Transverse colon (tissue), 3 donors: ENCODE results near the gene TTLL4.

Experiments used
- POLR2A ChIP-seq: fragments of 450-650 bp; IDR thresholded peaks from one replicate; pipeline ENCODE4 v1.6.1; 2016; ENCODE audit warnings: antibody characterized with exemption, mild to moderate bottlenecking, moderate library complexity
- POLR2AphosphoS5 ChIP-seq, 3 donors: sonication (generic); formaldehyde crosslinking; IDR thresholded peaks; one replicate each; pipeline ENCODE4 v1.6.1; 2016; ENCODE audit warnings: antibody characterized with exemption in 3 of 3

DNA sequence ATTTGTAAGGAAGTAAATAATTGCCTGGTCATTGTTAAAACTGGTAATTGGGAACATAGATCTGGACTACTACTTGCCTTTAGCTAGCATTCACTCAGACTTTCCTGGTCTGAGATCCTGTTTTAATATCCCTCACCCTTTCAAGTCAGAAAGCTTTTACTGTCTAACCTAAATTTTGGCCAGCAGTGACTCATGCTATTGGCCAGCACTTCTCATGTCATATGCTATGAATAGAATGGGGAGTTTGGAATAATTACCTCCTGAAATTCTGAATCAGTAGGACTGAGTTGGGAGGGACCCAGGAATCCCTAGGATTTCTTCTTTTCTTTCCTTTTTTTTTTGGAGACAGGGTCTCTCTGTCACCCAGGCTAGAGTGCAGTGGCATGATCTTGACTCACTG is 19.4 kb upstream of the TTLL4 start:
- no peak for TF ChIP-seq POLR2AphosphoS5 (IDR thresholded peaks at IDR 0.05)
- no peak for TF ChIP-seq POLR2A
